PFSK-1 (cell line): ENCODE results near the gene ANKMY1.

Source experiments
- FOXP2 ChIP-seq: optimal IDR thresholded peaks from 2 replicates; pipeline ENCODE3; 2011; ENCODE audit warnings: borderline replicate concordance, control low read depth, inconsistent platforms; ENCODE audit not compliant: insufficient read depth; ENCODE audit errors: extremely low read length, extremely low read depth
- POLR2AphosphoS5 ChIP-seq: IDR thresholded peaks from 2 replicates; pipeline ENCODE4 v1.6.1; 2012; ENCODE audit warnings: low read depth, mild to moderate bottlenecking, control low read depth, low read length, moderate library complexity
- SIN3A ChIP-seq: IDR thresholded peaks from 2 replicates; pipeline ENCODE4 v1.6.1; 2012; ENCODE audit warnings: mild to moderate bottlenecking, low read length, moderate library complexity, borderline replicate concordance; ENCODE audit not compliant: insufficient read depth

- TF ChIP-seq POLR2AphosphoS5 = no peak
- no peak for TF ChIP-seq FOXP2
- TF ChIP-seq SIN3A = no peak
Observed at GRCh38 chr2:240596491-240596931, 38.7 kb upstream of the ANKMY1 start.
